Measurements from ENCODE around the gene NKD1. TPM values are rescaled to one million over a fixed set of nuclear protein-coding genes. Genes with fewer than 3 reads are reported as not detected.

The NKD1 gene
- total and polyA plus RNA-seq, 2 of the 8 experiments (the other 6 are each of a cell fraction or from before 2014, with no cell fraction given) = 0.70 to 4.5 TPM

DNA sequence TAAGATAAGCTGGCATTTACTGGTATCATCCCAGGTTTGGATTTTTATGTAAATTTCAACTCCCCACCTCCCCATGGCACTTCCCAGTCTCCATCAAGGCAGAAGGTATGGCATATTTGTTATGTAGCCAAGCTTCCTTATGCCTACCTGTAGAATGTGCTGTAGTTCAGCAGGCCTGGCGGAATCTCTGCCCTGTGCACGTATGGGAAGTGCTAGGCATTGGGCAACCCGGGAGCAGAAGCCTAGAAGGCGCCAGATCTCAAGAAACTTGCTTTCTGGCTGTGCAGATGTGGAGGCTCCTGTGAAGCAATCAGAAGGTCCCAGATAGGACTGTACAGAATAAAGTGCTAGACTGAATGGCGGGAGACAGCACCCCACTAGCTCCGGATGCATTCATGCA is 68.2 kb downstream of the NKD1 start:
- no peak overlapping the region for H4K8ac ChIP-seq (ENCODE audit: extremely low read depth, insufficient read depth, low read length)
- H3K79me2 ChIP-seq (ENCODE audit: control insufficient read depth in 1 of 2, insufficient read depth in 2 of 2, low read length in 2 of 2) = no peaks in the 10 kb centered on the region
- H3K9me3 ChIP-seq (ENCODE audit: insufficient read depth in 2 of 2, low read depth in 1 of 2, low read length in 1 of 2) = no peaks in the 10 kb centered on the region
- no peak for DNase-seq (ENCODE audit: low read depth in 1 of 2, low spot score in 2 of 2)
- no peak overlapping the region for H2BK15ac ChIP-seq (ENCODE audit: low read length)
- H2AK5ac ChIP-seq (ENCODE audit: low read depth, low read length) = no peak overlapping the region
- no peak overlapping the region for H3K18ac ChIP-seq (ENCODE audit: extremely low read depth, low read length)
- WGBS, 2 experiments (ENCODE audit: extremely low coverage in 1 of 2, insufficient coverage in 1 of 2, insufficient read length in 1 of 2, insufficient replicate concordance in 2 of 2, low coverage in 1 of 2, low lambda C conversion rate in 2 of 2, missing lambda C conversion rate in 1 of 2) = 87% methylated on average over 6 of the region's 6 CpGs; no CpG with 5 or more reads in 1 of the 2 experiments
- H3K14ac ChIP-seq (ENCODE audit: insufficient read length) = no peak overlapping the region
- peaks cover 0 to 6% (median 1%) of the 10 kb centered on the region in 4 experiments; a peak in 2 of 7 replicates for H3K4me1 ChIP-seq (replicated peaks in 1 of 4; ENCODE audit: control insufficient read depth in 3 of 4, insufficient read depth in 4 of 4, low read length in 3 of 4)
- no peaks in the 10 kb centered on the region for H4K20me1 ChIP-seq (replicated peaks in 1 of 2; ENCODE audit: control insufficient read depth in 1 of 2, insufficient read depth in 2 of 2, low read length in 2 of 2)
- H4K5ac ChIP-seq (ENCODE audit: insufficient read length, low read depth, low read length) = no peak overlapping the region
- no peak overlapping the region for H2AFZ ChIP-seq (ENCODE audit: low read length)
- H4K91ac ChIP-seq (replicated peaks; ENCODE audit: insufficient read length, low read length) = no peak overlapping the region
- FAIRE-seq = no peak
- TF ChIP-seq SP1 (IDR thresholded peaks at IDR 0.05; ENCODE audit: low read depth, low read length) (no peak), SIX5 (IDR thresholded peaks at IDR 0.05; ENCODE audit: low read depth, low read length) (no peak), RXRA (IDR thresholded peaks at IDR 0.05; ENCODE audit: insufficient read depth, low read depth, low read length) (no peak), CBX8 (IDR thresholded peaks at IDR 0.05; ENCODE audit: borderline replicate concordance, low read depth, low read length) (no peak), CREB1 (IDR thresholded peaks at IDR 0.05) (no peak), SP2 (IDR thresholded peaks at IDR 0.05; ENCODE audit: low read length) (no peak)
- TF ChIP-seq, protein P1, sequence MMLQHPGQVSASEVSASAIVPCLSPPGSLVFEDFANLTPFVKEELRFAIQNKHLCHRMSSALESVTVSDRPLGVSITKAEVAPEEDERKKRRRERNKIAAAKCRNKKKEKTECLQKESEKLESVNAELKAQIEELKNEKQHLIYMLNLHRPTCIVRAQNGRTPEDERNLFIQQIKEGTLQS (IDR thresholded peaks at IDR 0.05; ENCODE audit: insufficient read depth, low read depth, low read length) = no peak
- no peak overlapping the region for H2BK12ac ChIP-seq (ENCODE audit: low read depth, low read length)
- H3K27me3 ChIP-seq (replicated peaks in 1 of 4; ENCODE audit: control insufficient read depth in 3 of 4, extremely low read depth in 1 of 4, insufficient read depth in 3 of 4, low read length in 3 of 4) = no peaks in the 10 kb centered on the region
- no peak overlapping the region for H3K4me2 ChIP-seq (ENCODE audit: insufficient read depth in 1 of 2, low read depth in 2 of 2, low read length in 2 of 2)
- ChIA-PET CTCF (ENCODE audit: partially characterized antibody) (interaction anchor here (0.8 to 11.1 kb wide), 6 partner anchors 10 to 190 kb away, joined by 3 to 100 read pairs (median 3); no protein-coding TSS in a partner anchor), POLR2A (ENCODE audit: partially characterized antibody) (no interaction called here)
- H3K56ac ChIP-seq (replicated peaks; ENCODE audit: insufficient read length, low read depth, low read length) = no peak overlapping the region
- H3K79me1 ChIP-seq (ENCODE audit: low read depth, low read length) = no peaks in the 10 kb centered on the region
- no peak overlapping the region for H3K4me3 ChIP-seq (ENCODE audit: extremely low read depth in 1 of 4, insufficient read depth in 2 of 4, low read depth in 3 of 4, low read length in 4 of 4)
- no peak overlapping the region for H2BK20ac ChIP-seq (ENCODE audit: low read length)
- no peaks in the 10 kb centered on the region for H3K36me3 ChIP-seq (ENCODE audit: control insufficient read depth in 2 of 4, insufficient read depth in 4 of 4, low read length in 3 of 4)
- H3K4ac ChIP-seq (replicated peaks; ENCODE audit: insufficient read length, low read depth, low read length) = no peak overlapping the region
- H3K23ac ChIP-seq (ENCODE audit: insufficient read length) = no peak overlapping the region
- H2BK5ac ChIP-seq (ENCODE audit: low read depth, low read length) = no peak overlapping the region
- no peaks in the 10 kb centered on the region for H3K23me2 ChIP-seq (ENCODE audit: low read depth, low read length)
- no peak overlapping the region for H2BK120ac ChIP-seq (replicated peaks; ENCODE audit: low read depth, low read length)
- H3K27ac ChIP-seq (ENCODE audit: low read depth, low read length) = no peak overlapping the region
- no peak overlapping the region for H3K9ac ChIP-seq (replicated peaks in 1 of 4; ENCODE audit: extremely low read depth in 1 of 4, low read depth in 3 of 4, low read length in 3 of 4)

Measured in H1 (cell line).